Measurements from ENCODE around the gene VPS52.
"Not testable (repeated sequence)": the region's sequence is repeated elsewhere in the genome, so short reads cannot be mapped to it uniquely, and the experiment has no call there.

VPS52 gene

GRCh38 chr6:33279971-33280511 is 8.4 kb upstream of the VPS52 start:
- DNase-seq = no peak

GRCh38 chr6:33279257-33279695 is 7.6 kb upstream of the VPS52 start:
- DNase-seq = no peak

- DNase-seq = no peak
These were observed 7.1 kb upstream of the VPS52 start for GRCh38 chr6:33278810-33279209.

- DNase-seq = no peak
These were observed 6.7 kb upstream of the VPS52 start for GRCh38 chr6:33278392-33278741.

GRCh38 chr6:33277663-33278391 is 6.2 kb upstream of the VPS52 start:
- peak in 1 of 2 experiments; percentile 40 for DNase-seq

- DNase-seq = peak; percentile 80 to 86
These were observed 5.4 kb upstream of the VPS52 start, which contains the start of gene B3GALT4 for GRCh38 chr6:33276864-33277662. B3GALT4 (plus strand) TSS chr6:33277123; CDS start chr6:33277420, 297 bp downstream.

- no peak for DNase-seq
These were observed 4.8 kb upstream of the VPS52 start for GRCh38 chr6:33276581-33276863.

- not testable (repeated sequence) for DNase-seq
These were observed 4.3 kb upstream of the VPS52 start for GRCh38 chr6:33275795-33276580.

GRCh38 chr6:33273924-33274902 is 2.5 kb upstream of the VPS52 start:
- no peak for DNase-seq

- no peak for DNase-seq
These were observed 1.6 kb upstream of the VPS52 start for GRCh38 chr6:33273129-33273923.

GRCh38 chr6:33272275-33273128 is 826 bp upstream of the VPS52 start:
- no peak for DNase-seq

- no peak for DNase-seq
These were observed 584 bp downstream of the VPS52 start for GRCh38 chr6:33271117-33271467.

- no peak for DNase-seq
These were observed 7.7 kb downstream of the VPS52 start for GRCh38 chr6:33264015-33264414.

GRCh38 chr6:33262490-33262889 is 9.2 kb downstream of the VPS52 start:
- DNase-seq = not testable (repeated sequence)

- no peak for DNase-seq
These were observed 12.6 kb downstream of the VPS52 start for GRCh38 chr6:33259032-33259431.

GRCh38 chr6:33254591-33254990 is 17.1 kb downstream of the VPS52 start:
- DNase-seq = no peak

GRCh38 chr6:33252759-33253158 is 18.9 kb downstream of the VPS52 start:
- DNase-seq = no peak

- DNase-seq = peak in 1 of 2 experiments; percentile 31
These were observed 20.2 kb downstream of the VPS52 start for GRCh38 chr6:33251395-33252012.

GRCh38 chr6:33250731-33251130 is 20.9 kb downstream of the VPS52 start:
- no peak for DNase-seq

Measured in activated CD4-positive, alpha-beta T cell treated with anti-CD3 and anti-CD28 coated beads, Interleukin-2, amount 50 U/mL, for 48 hours (primary cell).